Pancreas (tissue), 10 donors: Measurements from ENCODE around the gene CDYL2. TPM values are rescaled to one million over a fixed set of nuclear protein-coding genes. Genes with fewer than 3 reads are reported as not detected.

Experiments
- ATAC-seq, 4 donors: fragments of 200-7000 bp; cut with Tn5 transposase; one replicate each; pipeline versions ENCODE4 v1.8.0 to v1.9.1; 2020; ENCODE audit warnings: mild to moderate bottlenecking in 4 of 4, moderate library complexity in 4 of 4
- DNase-seq, 6 donors: peaks; one replicate each; pipeline ENCODE4 v3.0.0-alpha.2; 2020
- FAIRE-seq: peaks from 2 replicates; lab custom pipeline; 2012; peaks lifted over from hg19 to GRCh38; lab: Jason Lieb, UNC
- H3K27ac ChIP-seq, 4 donors: fragments of 200-600 bp; sonication (generic); 1 replicate in 3 of 4; 2 replicates in 1 of 4; pipeline versions ENCODE4 v1.5.0 to v1.8.0; 2020
- H3K27me3 ChIP-seq, 4 donors: fragments of 200-600 bp; one replicate each; pipeline ENCODE4 v1.8.0; 2021
- H3K36me3 ChIP-seq, 3 donors: fragments of 200-600 bp; sonication (generic) in 1 of 3; one replicate each; pipeline versions ENCODE4 v1.5.0 to v1.8.0; 2020 to 2021
- H3K4me1 ChIP-seq, 3 donors: fragments of 200-600 bp; one replicate each; pipeline ENCODE4 v1.8.0; 2021
- H3K4me3 ChIP-seq, 4 donors: fragments of 200-600 bp; sonication (generic) in 2 of 4; one replicate each; pipeline versions ENCODE4 v1.5.0 to v1.8.0; 2020 to 2021
- H3K9me3 ChIP-seq, 4 donors: fragments of 200-600 bp; one replicate each; pipeline ENCODE4 v1.8.0; 2021
- WGBS, 2 donors: extraction: QIAGEN DNeasy Blood & Tissue Kit; methylation state at CpG; one replicate each; pipeline ENCODE4 v1.1.7; 2013; 5-methylcytosine and 5-hydroxymethylcytosine counted together
- intact Hi-C, 3 donors: fragments of 100-400 bp; cut with DNase I; formaldehyde crosslinking; loops; one replicate each; pipeline versions ENCODE4 v1.11.1 to v1.14.2; 2022
- polyA plus RNA-seq, 2 donors: library from polyadenylated mRNA; stranded (reverse); fragments of 200-250 nt; gene quantifications; one replicate each; pipeline ENCODE4 v1.2.3, GENCODE V29; 2013
- total RNA-seq, 6 donors: library from RNA; stranded (reverse); fragmentation: NEBNext Ultra II Directional in 4 of 6; extraction: Animal tissue kit (Norgen Biotek cat#: 25700) in 4 of 6; gene quantifications; one replicate each; pipeline versions ENCODE4 v1.2.1 to v1.2.4, GENCODE V29; 2021 to 2023
- TF ChIP-seq, protein P1 (sequence below), 4 donors: fragments of 200-600 bp; sonication (generic) in 3 of 4; IDR thresholded peaks; one replicate each; pipeline versions ENCODE4 v1.5.0 to v1.8.0; 2021; ENCODE audit warnings: antibody characterized with exemption in 4 of 4
- donor health status: healthy with polysubstance abuse.
- donor health status: DM: no; HTN: no; CAD: no; lungs with moderate emphysema.
- donor health status: DM: no; HTN: no; CAD: no.
- donor health status: control.
- donor health status: control.
- donor health status: Bipolar disorder and iron deficiency.
- donor health status: DM: yes; HTN: yes; CAD: no.
- donor health status: DM: no; HTN: no; CAD: no.
- donor health status: DM: no; HTN: no; CAD: no.
- donor health status: DM: yes; HTN: yes; CAD: no.

Gene CDYL2
- total and polyA plus RNA-seq, 8 donors: 0.61 to 7.1 (median 3.1) TPM

- intact Hi-C loops: no loop called here
These were observed 112.1 kb downstream of the CDYL2 start for GRCh38 chr16:80692270-80692669.

GRCh38 chr16:80691111-80691741, 113.2 kb downstream of the CDYL2 start:
- FAIRE-seq: no peak

More at GRCh38 chr16:80692270-80692669, 112.1 kb downstream of the CDYL2 start:
- H3K4me1 ChIP-seq: peaks cover 0 to 6% (median 0%) of the 10 kb centered on the region in 3 donors
- WGBS, 2 donors: 86 to 93% methylated on average over 2 of the region's 2 CpGs
- H3K4me3 ChIP-seq: no peak overlapping the region
- ATAC-seq: no peak
- TF ChIP-seq, protein P1, sequence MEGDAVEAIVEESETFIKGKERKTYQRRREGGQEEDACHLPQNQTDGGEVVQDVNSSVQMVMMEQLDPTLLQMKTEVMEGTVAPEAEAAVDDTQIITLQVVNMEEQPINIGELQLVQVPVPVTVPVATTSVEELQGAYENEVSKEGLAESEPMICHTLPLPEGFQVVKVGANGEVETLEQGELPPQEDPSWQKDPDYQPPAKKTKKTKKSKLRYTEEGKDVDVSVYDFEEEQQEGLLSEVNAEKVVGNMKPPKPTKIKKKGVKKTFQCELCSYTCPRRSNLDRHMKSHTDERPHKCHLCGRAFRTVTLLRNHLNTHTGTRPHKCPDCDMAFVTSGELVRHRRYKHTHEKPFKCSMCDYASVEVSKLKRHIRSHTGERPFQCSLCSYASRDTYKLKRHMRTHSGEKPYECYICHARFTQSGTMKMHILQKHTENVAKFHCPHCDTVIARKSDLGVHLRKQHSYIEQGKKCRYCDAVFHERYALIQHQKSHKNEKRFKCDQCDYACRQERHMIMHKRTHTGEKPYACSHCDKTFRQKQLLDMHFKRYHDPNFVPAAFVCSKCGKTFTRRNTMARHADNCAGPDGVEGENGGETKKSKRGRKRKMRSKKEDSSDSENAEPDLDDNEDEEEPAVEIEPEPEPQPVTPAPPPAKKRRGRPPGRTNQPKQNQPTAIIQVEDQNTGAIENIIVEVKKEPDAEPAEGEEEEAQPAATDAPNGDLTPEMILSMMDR (IDR thresholded peaks at IDR 0.05): no peak
- no peaks in the 10 kb centered on the region for H3K9me3 ChIP-seq
- H3K36me3 ChIP-seq: no peaks in the 10 kb centered on the region
- no peak for DNase-seq
- H3K27ac ChIP-seq: no peak overlapping the region
- FAIRE-seq: no peak
- H3K27me3 ChIP-seq: no peaks in the 10 kb centered on the region

GRCh38 chr16:80689487-80689886, 114.9 kb downstream of the CDYL2 start:
- no peak for ATAC-seq
- WGBS, 2 donors: 73 to 81% methylated on average over 10 of the region's 10 CpGs
- Histone ChIP-seq H3K4me3 (no peak overlapping the region), H3K27ac (no peak overlapping the region), H3K36me3 (no peaks in the 10 kb centered on the region), H3K4me1 (peaks cover 0 to 6% (median 0%) of the 10 kb centered on the region in 3 donors), H3K9me3 (no peaks in the 10 kb centered on the region), H3K27me3 (no peaks in the 10 kb centered on the region)
- TF ChIP-seq, protein P1 (IDR thresholded peaks at IDR 0.05): no peak
- no peak for FAIRE-seq
- intact Hi-C loops: no loop called here
- no peak for DNase-seq

More at GRCh38 chr16:80691111-80691741, 113.2 kb downstream of the CDYL2 start:
- Histone ChIP-seq H3K4me1 (peaks cover 0 to 6% (median 0%) of the 10 kb centered on the region in 3 donors), H3K27ac (no peak overlapping the region), H3K27me3 (no peaks in the 10 kb centered on the region), H3K9me3 (no peaks in the 10 kb centered on the region), H3K36me3 (no peaks in the 10 kb centered on the region), H3K4me3 (no peak overlapping the region)
- intact Hi-C loops: no loop called here
- no peak for ATAC-seq
- no peak for DNase-seq
- 93% methylated on average over 3 of the region's 3 CpGs for WGBS, 2 donors
- TF ChIP-seq, protein P1 (IDR thresholded peaks at IDR 0.05): no peak

- H3K4me1 ChIP-seq: no peaks in the 10 kb centered on the region
- FAIRE-seq (no peak), DNase-seq (no peak), ATAC-seq (no peak)
- H3K9me3 ChIP-seq: no peaks in the 10 kb centered on the region
- H3K4me3 ChIP-seq: no peak overlapping the region
- intact Hi-C loops: no loop called here
- WGBS, 2 donors: 72 to 75% methylated on average over 4 of the region's 4 CpGs
- no peaks in the 10 kb centered on the region for H3K27me3 ChIP-seq
- H3K27ac ChIP-seq: no peak overlapping the region
- H3K36me3 ChIP-seq: no peaks in the 10 kb centered on the region
- TF ChIP-seq, protein P1 (IDR thresholded peaks at IDR 0.05): no peak
These were observed 116.8 kb downstream of the CDYL2 start for GRCh38 chr16:80687606-80688005.

GRCh38 chr16:80684906-80685305, 119.5 kb downstream of the CDYL2 start:
- no peak for FAIRE-seq
- Histone ChIP-seq H3K27ac (no peak overlapping the region), H3K9me3 (no peaks in the 10 kb centered on the region), H3K4me3 (no peak overlapping the region), H3K36me3 (no peaks in the 10 kb centered on the region), H3K4me1 (no peaks in the 10 kb centered on the region), H3K27me3 (no peaks in the 10 kb centered on the region)
- 79 to 89% methylated on average over 10 of the region's 10 CpGs for WGBS, 2 donors
- TF ChIP-seq, protein P1 (IDR thresholded peaks at IDR 0.05): no peak
- intact Hi-C loops: no loop called here
- ATAC-seq: no peak
- no peak for DNase-seq
